K562 (cell line): Measurements from ENCODE around the gene SMOC2. TPM values are rescaled to one million over a fixed set of nuclear protein-coding genes. Genes with fewer than 3 reads are reported as not detected.

Experiments used
- ATAC-seq: fragments of 200-7000 bp; cut with Tn5 transposase; 3 replicates; pipeline ENCODE4 v1.9.1; 2020; ENCODE audit warnings: moderate library complexity
- BruUV-seq: library from RNA; stranded (reverse); fragments of 400-500 nt; replicated peaks from 2 replicates; lab custom pipeline; 2021; lab: Mats Ljungman, UMichigan
- CTCF ChIA-PET: fragments of 300-600 bp; formaldehyde crosslinking; extraction: SDS; loops from one replicate; lab custom pipeline; 2021; ENCODE audit warnings: low intra/inter-chr PET ratio; lab: Yijun Ruan, JAX
- POLR2A ChIA-PET: fragments of 300-600, 350-650 bp; sonication (Branson Sonifier 250); formaldehyde crosslinking; extraction: SDS; loops from one replicate; lab custom pipeline; 2021; ENCODE audit warnings: antibody characterized with exemption, inconsistent platforms; lab: Yijun Ruan, JAX
- DNase-seq, 4 experiments: peaks; one replicate each; pipeline versions ENCODE4 v3.0.0 to v3.0.0-alpha.2; 2011 to 2018; ENCODE audit warnings: low spot score in 3 of 4, mixed read lengths in 3 of 4; ENCODE audit errors: extremely low read depth in 1 of 4
- FAIRE-seq: peaks from 2 replicates; lab custom pipeline; 2011; peaks lifted over from hg19 to GRCh38; lab: Jason Lieb, UNC
- H2AFZ ChIP-seq: 2 replicates; pipeline ENCODE4 v1.6.0; 2011; ENCODE audit warnings: low read depth, low read length, control low read depth, inconsistent platforms
- H3K27ac ChIP-seq: fragments of 200-600 bp; 3 replicates; pipeline ENCODE4 v1.8.0; 2011; ENCODE audit warnings: low read depth, mild to moderate bottlenecking, control low read depth, inconsistent platforms, low read length, moderate library complexity, mixed read lengths; ENCODE audit errors: extremely low read depth
- H3K27me3 ChIP-seq, 2 experiments: fragments of 300-600 bp in 1 of 2; 2 replicates in 1 of 2; 3 replicates in 1 of 2; pipeline versions ENCODE4 v1.6.0 to v1.8.0; 2011; ENCODE audit warnings: inconsistent platforms in 2 of 2, low read length in 2 of 2, mild to moderate bottlenecking in 1 of 2, mixed read lengths in 1 of 2, moderate library complexity in 1 of 2; ENCODE audit not compliant: control insufficient read depth in 2 of 2, insufficient read depth in 2 of 2
- H3K36me3 ChIP-seq: fragments of 300-600 bp; 3 replicates; pipeline ENCODE4 v1.8.0; 2011; ENCODE audit warnings: mild to moderate bottlenecking, low read length, inconsistent platforms; ENCODE audit not compliant: control insufficient read depth, insufficient read depth
- H3K4me1 ChIP-seq, 2 experiments: fragments of 200-600 bp in 1 of 2; replicated peaks in 1 of 2; 2 replicates in 1 of 2; 3 replicates in 1 of 2; pipeline versions ENCODE4 v1.5.1 to v1.8.0; 2011; ENCODE audit warnings: inconsistent platforms in 2 of 2, low read length in 2 of 2, mild to moderate bottlenecking in 1 of 2, mixed read lengths in 1 of 2, moderate library complexity in 1 of 2; ENCODE audit not compliant: control insufficient read depth in 2 of 2, insufficient read depth in 2 of 2
- H3K4me2 ChIP-seq: 2 replicates; pipeline ENCODE4 v1.6.1; 2011; ENCODE audit warnings: low read length, control low read depth, inconsistent platforms, mixed read lengths; ENCODE audit not compliant: insufficient read depth
- H3K4me3 ChIP-seq: fragments of 200-600 bp; sonication (generic), shearing (Covaris generic); 2 replicates; pipeline ENCODE4 v1.5.1; 2016; ENCODE audit warnings: control low read depth, inconsistent platforms
- H3K79me2 ChIP-seq: fragments of 200-600 bp; 3 replicates; pipeline ENCODE4 v1.8.0; 2011; ENCODE audit warnings: low read length, inconsistent platforms; ENCODE audit not compliant: control insufficient read depth, insufficient read depth
- H3K9ac ChIP-seq, 2 experiments: 2 replicates each; pipeline versions ENCODE4 v1.6.0 to v1.6.1; 2011; ENCODE audit warnings: low read depth in 2 of 2, low read length in 2 of 2, control low read depth in 1 of 2, inconsistent platforms in 1 of 2, mild to moderate bottlenecking in 1 of 2, mixed read lengths in 1 of 2; ENCODE audit not compliant: insufficient read depth in 1 of 2
- H3K9me1 ChIP-seq: one replicate; pipeline ENCODE4 v1.6.0; 2011; ENCODE audit warnings: inconsistent platforms, mild to moderate bottlenecking, low read length, moderate library complexity; ENCODE audit not compliant: control insufficient read depth, insufficient read depth
- H3K9me3 ChIP-seq: replicated peaks from 2 replicates; pipeline ENCODE4 v1.5.1; 2011; ENCODE audit warnings: low read depth, low read length, inconsistent platforms; ENCODE audit not compliant: control insufficient read depth, insufficient read depth
- H4K20me1 ChIP-seq: replicated peaks from 2 replicates; pipeline ENCODE4 v1.6.1; 2011; ENCODE audit warnings: low read length, inconsistent platforms, mixed read lengths; ENCODE audit not compliant: control insufficient read depth, insufficient read depth
- ARID1B ChIP-seq: fragments of 450-650 bp; IDR thresholded peaks from 2 replicates; pipeline ENCODE4 v1.6.1; 2016; ENCODE audit warnings: antibody characterized with exemption, mild to moderate bottlenecking, inconsistent platforms
- GABPB2 ChIP-seq: fragments of 250-450 bp; sonication (Bioruptor Pico); conservative IDR thresholded peaks from 2 replicates; pipeline ENCODE4 v1.5.1; 2021; ENCODE audit warnings: mild to moderate bottlenecking
- PTRF ChIP-seq: fragments of 450-650 bp; IDR thresholded peaks from 2 replicates; pipeline ENCODE4 v1.6.1; 2016; ENCODE audit warnings: mild to moderate bottlenecking, missing genetic modification characterization, missing compliant biosample characterization
- SMAD3 ChIP-seq: fragments of 450-650 bp; formaldehyde crosslinking; conservative IDR thresholded peaks from 2 replicates; pipeline ENCODE4 v1.4.0; 2020; ENCODE audit warnings: mild to moderate bottlenecking
- ZNF507 ChIP-seq: conservative IDR thresholded peaks from 2 replicates; pipeline ENCODE4 v1.6.1; 2017; ENCODE audit warnings: missing genetic modification characterization, missing compliant biosample characterization
- ZNF583 ChIP-seq: fragments of 250-450 bp; sonication (Bioruptor Pico); IDR thresholded peaks from 2 replicates; pipeline ENCODE4 v1.4.0; 2020
- ZNF699 ChIP-seq: fragments of 250-450 bp; sonication (Bioruptor Pico); IDR thresholded peaks from 2 replicates; pipeline ENCODE4 v1.8.0; 2021; ENCODE audit warnings: mild to moderate bottlenecking, moderate library complexity; ENCODE audit not compliant: insufficient replicate concordance
- WGBS: fragments of 100-300 bp; shearing (Covaris generic); methylation state at CpG from one replicate; pipeline ENCODE4 v1.1.6; 2016; ENCODE audit warnings: low coverage, mixed read lengths; ENCODE audit not compliant: insufficient coverage; ENCODE audit errors: missing lambda C conversion rate; 5-methylcytosine and 5-hydroxymethylcytosine counted together
- in situ Hi-C: fragments of 300-500 bp; cut with MboI; formaldehyde crosslinking; loops from 4 replicates; pipeline ENCODE4 v1.15.0; 2018; ENCODE audit warnings: inconsistent platforms, mixed read lengths
- intact Hi-C: fragments of 100-400 bp; cut with micrococcal nuclease; formaldehyde crosslinking; loops from 2 replicates; pipeline ENCODE4 v1.14.2; 2022
- polyA plus RNA-seq, 8 experiments: library from polyadenylated mRNA; depleted of rRNA in 4 of 8; stranded (reverse) in 5 of 8; unstranded in 3 of 8; fragments of >200 nt; fragmentation: Nextera tagmentation in 2 of 8; fragmentation: Illumina TruSeq in 1 of 8; extraction: Ambion mirVana in 2 of 8; extraction: Trizol in 1 of 8; gene quantifications; 2 replicates each; pipeline versions ENCODE4 v1.2.1 to v1.2.3, GENCODE V29; 2011 to 2014; ENCODE audit warnings: inconsistent platforms in 1 of 8, missing spikeins in 1 of 8
- total RNA-seq, 7 experiments: library from RNA; depleted of rRNA in 6 of 7; stranded (reverse); fragments of >200 nt in 6 of 7; fragmentation: Illumina TruSeq in 2 of 7; extraction: Trizol in 2 of 7; gene quantifications; 2 replicates each; pipeline versions ENCODE4 v1.2.1 to v1.2.3, GENCODE V29; 2011 to 2021; ENCODE audit warnings: low replicate concordance in 1 of 7

SMOC2 gene
- total and polyA plus RNA-seq, 9 of the 15 experiments (the other 6 are each of a cell fraction or from before 2014, with no cell fraction given): 0.45 to 2.3 (median 1.1) TPM

DNA sequence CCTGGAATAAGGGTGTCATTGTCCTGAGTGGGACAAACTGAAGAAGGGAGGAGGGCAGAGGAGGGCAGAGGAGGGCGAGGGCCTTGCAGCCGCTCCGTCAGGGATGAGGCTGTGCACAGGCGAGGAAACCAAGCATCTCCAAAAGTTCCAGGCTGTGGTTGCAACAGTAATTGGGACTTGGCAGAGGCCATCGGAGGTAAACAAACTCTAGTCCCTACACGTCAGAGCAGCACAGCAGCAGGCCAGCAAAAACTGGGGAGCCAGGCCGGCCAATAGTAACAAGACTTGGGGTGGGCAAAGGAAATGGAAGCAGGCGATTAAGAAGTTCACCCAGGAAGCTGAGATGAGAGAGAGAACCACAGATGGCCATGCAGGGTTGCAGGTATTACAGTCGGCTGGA is 142.8 kb downstream of the SMOC2 start:
- FAIRE-seq (no peak), DNase-seq (no peak), ATAC-seq (no peak)
- no peaks in the 10 kb centered on the region for H3K79me2 ChIP-seq
- H3K27ac ChIP-seq: no peak overlapping the region
- H3K4me2 ChIP-seq: no peak overlapping the region
- no peak for TF ChIP-seq GABPB2 (CRISPR knock-in tag)
- no peak for TF ChIP-seq PTRF (tag)
- TF ChIP-seq ZNF583 (CRISPR knock-in tag): no peak
- no peak for TF ChIP-seq ZNF507 (tag)
- no peak for TF ChIP-seq SMAD3 (CRISPR knock-in tag)
- H3K9me3 ChIP-seq: no peaks in the 10 kb centered on the region
- no peak overlapping the region for H3K4me3 ChIP-seq
- H3K4me1 ChIP-seq: peaks cover 0 to 4% of the 10 kb centered on the region in 2 experiments; a peak in 1 of 5 replicates
- H3K36me3 ChIP-seq: no peaks in the 10 kb centered on the region
- WGBS: 33% methylated on average over 7 of the region's 9 CpGs
- H3K27me3 ChIP-seq: peaks cover 3 to 34% of the 10 kb centered on the region in 2 experiments; a peak in 3 of 5 replicates
- ChIA-PET CTCF (no interaction called here), POLR2A (interaction anchor here (0.6 to 0.7 kb wide), 2 partner anchors 14 to 274 kb away, joined by 3 read pairs; no protein-coding TSS in a partner anchor)
- H2AFZ ChIP-seq: no peak overlapping the region
- intact Hi-C loops: no loop called here
- H3K9ac ChIP-seq: no peak overlapping the region
- no TSS peak for BruUV-seq
- in situ Hi-C loops: no loop called here
- no peaks in the 10 kb centered on the region for H4K20me1 ChIP-seq
- no peaks in the 10 kb centered on the region for H3K9me1 ChIP-seq

DNA sequence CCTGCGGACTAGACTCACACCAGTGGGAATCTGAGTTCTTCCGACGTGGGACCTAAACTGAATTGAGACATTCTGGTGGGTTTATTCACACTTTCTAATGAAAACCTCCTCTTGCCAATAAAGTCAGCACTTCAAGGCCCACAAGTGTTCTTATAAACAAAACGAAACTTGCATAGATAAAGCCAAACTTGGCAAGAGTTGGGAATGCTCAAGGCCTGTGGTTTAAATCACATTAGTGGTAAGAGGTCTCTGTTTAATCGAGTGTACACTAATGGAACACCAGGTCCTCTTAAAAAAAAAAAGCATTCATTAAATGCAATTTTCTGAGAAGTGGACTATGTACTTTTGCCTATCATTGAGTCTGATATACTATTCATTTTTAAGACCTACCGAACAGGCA is 143.3 kb downstream of the SMOC2 start:
- ATAC-seq (no peak), DNase-seq (no peak), FAIRE-seq (no peak)
- H3K4me1 ChIP-seq: peaks cover 0 to 4% of the 10 kb centered on the region in 2 experiments; a peak in 1 of 5 replicates
- H3K4me2 ChIP-seq: no peak overlapping the region
- H3K9me3 ChIP-seq: no peaks in the 10 kb centered on the region
- 7% methylated on average over 6 of the region's 6 CpGs for WGBS
- no peaks in the 10 kb centered on the region for H3K9me1 ChIP-seq
- H3K79me2 ChIP-seq: no peaks in the 10 kb centered on the region
- no TSS peak for BruUV-seq
- H3K27ac ChIP-seq: no peak overlapping the region
- H4K20me1 ChIP-seq: no peaks in the 10 kb centered on the region
- in situ Hi-C loops (no loop called here), intact Hi-C loops (no loop called here)
- ChIA-PET CTCF (no interaction called here), POLR2A (interaction anchor here (0.7 kb wide), 1 partner anchor 14 kb away, joined by 3 read pairs; no protein-coding TSS in a partner anchor)
- no peak overlapping the region for H2AFZ ChIP-seq
- H3K27me3 ChIP-seq: peaks cover 3 to 34% of the 10 kb centered on the region in 2 experiments; a peak in 3 of 5 replicates
- no peak overlapping the region for H3K4me3 ChIP-seq
- TF ChIP-seq ZNF699: no peak
- TF ChIP-seq ARID1B: no peak
- H3K36me3 ChIP-seq: no peaks in the 10 kb centered on the region
- no peak overlapping the region for H3K9ac ChIP-seq
